IMR-90 (cell line): ENCODE measurements around the gene ARHGEF17. TPM values are rescaled to one million over a fixed set of nuclear protein-coding genes. Genes with fewer than 3 reads are reported as not detected.

ENCODE experiments used
- ATAC-seq: fragments of 200-7000 bp; cut with Tn5 transposase; 2 replicates; pipeline ENCODE4 v1.9.1; 2020; ENCODE audit warnings: low read depth, mild to moderate bottlenecking, moderate library complexity
- BruUV-seq: library from RNA; stranded (reverse); fragments of 400-500 nt; replicated peaks from 2 replicates; lab custom pipeline; 2021; lab: Mats Ljungman, UMichigan
- CTCF ChIA-PET: fragments of 300-600 bp; formaldehyde crosslinking; extraction: SDS; loops from one replicate; lab custom pipeline; 2021; ENCODE audit warnings: antibody characterized with exemption; lab: Yijun Ruan, JAX
- POLR2A ChIA-PET: fragments of 300-600 bp; sonication (Branson Sonifier 250); formaldehyde crosslinking; loops from one replicate; lab custom pipeline; 2022; ENCODE audit warnings: antibody characterized with exemption; ENCODE audit not compliant: unreplicated experiment; lab: Charles Lee
- DNase-seq: peaks from one replicate; pipeline ENCODE4 v3.0.0; 2013
- H2AFZ ChIP-seq: replicated peaks from 2 replicates; pipeline ENCODE3; 2013; ENCODE audit warnings: low read length, mild to moderate bottlenecking; ENCODE audit not compliant: poor library complexity
- H2AK5ac ChIP-seq: 2 replicates; pipeline ENCODE4 v1.6.1; 2013; ENCODE audit warnings: low read depth, low read length, inconsistent platforms
- H2AK9ac ChIP-seq: replicated peaks from 2 replicates; pipeline ENCODE3; 2013; ENCODE audit warnings: mild to moderate bottlenecking, low read depth, low read length, moderate library complexity; ENCODE audit not compliant: poor library complexity
- H2BK120ac ChIP-seq: 2 replicates; pipeline ENCODE4 v1.6.1; 2013; ENCODE audit warnings: low read depth, low read length, inconsistent platforms
- H2BK15ac ChIP-seq: 3 replicates; pipeline ENCODE4 v1.6.1; 2013; ENCODE audit warnings: low read depth, low read length, inconsistent platforms
- H2BK20ac ChIP-seq: 2 replicates; pipeline ENCODE4 v1.6.1; 2013; ENCODE audit warnings: low read depth, mild to moderate bottlenecking, inconsistent platforms, low read length, moderate library complexity
- H2BK5ac ChIP-seq: 2 replicates; pipeline ENCODE4 v1.6.1; 2013; ENCODE audit warnings: mild to moderate bottlenecking, low read depth, low read length, inconsistent platforms; ENCODE audit not compliant: poor library complexity, severe bottlenecking
- H3K14ac ChIP-seq: replicated peaks from 2 replicates; pipeline ENCODE4 v1.6.1; 2013; ENCODE audit warnings: low read depth, low read length, inconsistent platforms
- H3K18ac ChIP-seq: 2 replicates; pipeline ENCODE4 v1.6.1; 2013; ENCODE audit warnings: low read depth, low read length, control low read depth
- H3K23ac ChIP-seq: 2 replicates; pipeline ENCODE4 v1.6.1; 2013; ENCODE audit warnings: low read depth, low read length, inconsistent platforms
- H3K27ac ChIP-seq: 2 replicates; pipeline ENCODE4 v1.5.1; 2013; ENCODE audit warnings: mild to moderate bottlenecking, control low read depth, low read length; ENCODE audit not compliant: insufficient read depth
- H3K27me3 ChIP-seq: 2 replicates; pipeline ENCODE4 v1.6.1; 2013; ENCODE audit warnings: low read length; ENCODE audit not compliant: control insufficient read depth, insufficient read depth
- H3K36me3 ChIP-seq: 2 replicates; pipeline ENCODE4 v1.6.1; 2013; ENCODE audit warnings: low read length, mixed read lengths; ENCODE audit not compliant: control insufficient read depth, insufficient read depth
- H3K4ac ChIP-seq: 2 replicates; pipeline ENCODE4 v1.6.1; 2013; ENCODE audit warnings: low read depth, low read length, inconsistent platforms
- H3K4me1 ChIP-seq: 2 replicates; pipeline ENCODE4 v1.6.1; 2013; ENCODE audit warnings: low read length, mixed read lengths; ENCODE audit not compliant: control insufficient read depth, insufficient read depth
- H3K4me2 ChIP-seq: 2 replicates; pipeline ENCODE4 v1.6.1; 2013; ENCODE audit warnings: low read depth, mild to moderate bottlenecking, control low read depth, low read length, moderate library complexity
- H3K4me3 ChIP-seq: 2 replicates; pipeline ENCODE4 v1.5.1; 2013; ENCODE audit warnings: low read depth, mild to moderate bottlenecking, control low read depth, low read length, moderate library complexity; ENCODE audit not compliant: insufficient read depth
- H3K56ac ChIP-seq: 2 replicates; pipeline ENCODE4 v1.6.1; 2013; ENCODE audit warnings: low read length, inconsistent platforms; ENCODE audit not compliant: insufficient read depth; ENCODE audit errors: extremely low read depth
- H3K79me1 ChIP-seq, 2 experiments: 2 replicates each; pipeline ENCODE4 v1.6.1; 2013; ENCODE audit warnings: low read length in 2 of 2, inconsistent platforms in 1 of 2, low read depth in 1 of 2
- H3K9ac ChIP-seq: 2 replicates; pipeline ENCODE4 v1.6.1; 2013; ENCODE audit warnings: low read depth, low read length, control low read depth
- H3K9me1 ChIP-seq: 2 replicates; pipeline ENCODE4 v1.6.1; 2013; ENCODE audit warnings: low read length, inconsistent platforms; ENCODE audit not compliant: insufficient read depth
- H3K9me3 ChIP-seq: 2 replicates; pipeline ENCODE4 v1.6.1; 2013; ENCODE audit warnings: low read length; ENCODE audit not compliant: control insufficient read depth, insufficient read depth
- H4K20me1 ChIP-seq: 2 replicates; pipeline ENCODE4 v1.6.1; 2013; ENCODE audit warnings: low read length, inconsistent platforms; ENCODE audit not compliant: insufficient read depth
- H4K5ac ChIP-seq: 2 replicates; pipeline ENCODE4 v1.6.1; 2013; ENCODE audit warnings: mild to moderate bottlenecking, low read depth, low read length, control low read depth
- H4K8ac ChIP-seq, 2 experiments: 2 replicates each; pipeline ENCODE4 v1.6.1; 2013; ENCODE audit warnings: low read depth in 2 of 2, low read length in 2 of 2, control low read depth in 1 of 2, inconsistent platforms in 1 of 2
- H4K91ac ChIP-seq: 2 replicates; pipeline ENCODE4 v1.6.1; 2013; ENCODE audit warnings: low read depth, low read length, inconsistent platforms; ENCODE audit not compliant: insufficient read depth
- CTCF ChIP-seq: conservative IDR thresholded peaks from 2 replicates; pipeline ENCODE4 v1.5.1; 2012; ENCODE audit warnings: mild to moderate bottlenecking, low read depth, low read length, improper control_type of control experiment
- ELK1 ChIP-seq: fragments of 150-350 bp; IDR thresholded peaks from 2 replicates; pipeline ENCODE4 v1.6.1; 2016; ENCODE audit warnings: low read depth, mild to moderate bottlenecking, low read length, moderate library complexity, borderline replicate concordance
- FOS ChIP-seq: fragments of 150-350 bp; IDR thresholded peaks from 2 replicates; pipeline ENCODE4 v1.6.1; 2016; ENCODE audit warnings: low read depth, low read length
- MAFK ChIP-seq: IDR thresholded peaks from 2 replicates; pipeline ENCODE4 v1.6.1; 2012; ENCODE audit warnings: low read depth, low read length, improper control_type of control experiment
- MAZ ChIP-seq: IDR thresholded peaks from 2 replicates; pipeline ENCODE4 v1.6.1; 2012; ENCODE audit warnings: low read depth, mild to moderate bottlenecking, low read length, improper control_type of control experiment, moderate library complexity, borderline replicate concordance
- MXI1 ChIP-seq: IDR thresholded peaks from 2 replicates; pipeline ENCODE4 v1.6.1; 2012; ENCODE audit warnings: low read depth, mild to moderate bottlenecking, low read length, moderate library complexity, borderline replicate concordance
- NFE2L2 ChIP-seq: fragments of 150-350 bp; IDR thresholded peaks from 2 replicates; pipeline ENCODE4 v1.6.1; 2016; ENCODE audit warnings: low read depth, mild to moderate bottlenecking, low read length
- WGBS, 2 experiments: methylation state at CpG; one replicate each; pipeline versions ENCODE4 v1.1.5 to v1.1.7; 2013; ENCODE audit warnings: missing lambda C conversion rate in 2 of 2; ENCODE audit not compliant: insufficient read length in 1 of 2; ENCODE audit errors: extremely low coverage in 2 of 2; 5-methylcytosine and 5-hydroxymethylcytosine counted together
- dilution Hi-C: fragments of 300-500 bp; cut with HindIII; formaldehyde crosslinking; loops from one replicate; pipeline ENCODE4 v1.14.3; 2018; ENCODE audit warnings: low sequenced_read_pairs; ENCODE audit not compliant: unreplicated experiment
- in situ Hi-C: fragments of 300-500 bp; cut with MboI; formaldehyde crosslinking; loops from 3 replicates; pipeline ENCODE4 v1.14.3; 2019; ENCODE audit warnings: low sequenced_read_pairs, inconsistent platforms, mixed read lengths
- intact Hi-C: fragments of 100-400 bp; cut with micrococcal nuclease; formaldehyde crosslinking; loops from 2 replicates; pipeline ENCODE4 v1.10.0; 2022
- polyA plus RNA-seq, 3 experiments: library from polyadenylated mRNA; depleted of rRNA; stranded (reverse); fragments of >200 nt; gene quantifications; 2 replicates each; pipeline ENCODE4 v1.2.3, GENCODE V29; 2012; ENCODE audit warnings: low replicate concordance in 1 of 3
- total RNA-seq: library from RNA; depleted of rRNA; stranded (reverse); fragments of >200 nt; gene quantifications from 2 replicates; pipeline ENCODE4 v1.2.3, GENCODE V29; 2012

Gene ARHGEF17
- total and polyA plus RNA-seq, 2 of the 4 experiments (the other 2 are of a cell fraction), result 21.7 to 97.7 TPM

GRCh38 chr11:73411031-73411430 is 103.0 kb downstream of the ARHGEF17 start:
- CTCF ChIA-PET, result no interaction called here

More at GRCh38 chr11:73411031-73411430, 103.0 kb downstream of the ARHGEF17 start:
- Histone ChIP-seq H4K8ac (peak overlapping the region in 1 of 2 experiments; percentile 5; a peak in 1 of 4 replicates), H2BK20ac (no peak overlapping the region), H2AK9ac (no peak overlapping the region), H2BK15ac (no peak overlapping the region), H3K4me1 (peaks cover 8% of the 10 kb centered on the region), H3K9me3 (no peaks in the 10 kb centered on the region), H4K5ac (no peak overlapping the region), H2AK5ac (peak overlapping the region; percentile 82; the same call in 1 of the 2 replicates), H3K18ac (no peak overlapping the region), H3K27me3 (no peaks in the 10 kb centered on the region), H3K4me3 (no peak overlapping the region), H3K4ac (peak overlapping the region; percentile 36; the same call in 1 of the 2 replicates), H4K20me1 (no peaks in the 10 kb centered on the region; the same call in 1 of the 2 replicates), H3K27ac (no peak overlapping the region), H3K9me1 (peaks cover 17% of the 10 kb centered on the region), H3K36me3 (peaks cover 19% of the 10 kb centered on the region), H3K14ac (0 out of 2 replicates have a peak overlapping the region, but pooled peaks have one; percentile 17), H3K23ac (no peak overlapping the region), H3K4me2 (no peak overlapping the region; the same call in 1 of the 2 replicates), H2BK5ac (no peak overlapping the region), H3K56ac (no peak overlapping the region), H2BK120ac (no peak overlapping the region), H4K91ac (no peak overlapping the region), H2AFZ (no peak overlapping the region), H3K9ac (no peak overlapping the region), H3K79me1 (peaks cover 3 to 9% of the 10 kb centered on the region in 2 experiments; a peak in 3 of 4 replicates)
- BruUV-seq, result no TSS peak
- 86% methylated on average over 1 of the region's 2 CpGs; no CpG with 5 or more reads in 1 of the 2 experiments for WGBS, 2 experiments
- POLR2A ChIA-PET, result no interaction called here
- in situ Hi-C loops (no loop called here), dilution Hi-C loops (no loop called here), intact Hi-C loops (no loop called here)
- DNase-seq (no peak), ATAC-seq (no peak)
- TF ChIP-seq FOS, result no peak
- TF ChIP-seq MXI1, result no peak
- TF ChIP-seq MAZ, result no peak
- TF ChIP-seq NFE2L2, result no peak
- TF ChIP-seq CTCF, result no peak
- TF ChIP-seq ELK1, result no peak
- no peak for TF ChIP-seq MAFK
